Adrenal gland (tissue), 12 donors: ENCODE data around the gene CCNT2. TPM values are rescaled to one million over a fixed set of nuclear protein-coding genes. Genes with fewer than 3 reads are reported as not detected.

Source experiments
- DNase-seq, 7 donors: peaks; one replicate each; pipeline ENCODE4 v3.0.0-alpha.2; 2019 to 2020
- H3K27ac ChIP-seq, 5 donors: fragments of 200-600 bp; sonication (generic) in 4 of 5; 1 replicate in 3 of 5; 2 replicates in 2 of 5; pipeline versions ENCODE4 v1.5.1 to v1.8.0; 2016 to 2020; ENCODE audit warnings: mild to moderate bottlenecking in 1 of 5
- H3K27me3 ChIP-seq: fragments of 200-600 bp; 2 replicates; pipeline ENCODE4 v1.8.0; 2021
- H3K36me3 ChIP-seq, 2 donors: fragments of 200-600 bp; replicated peaks in 1 of 2; 1 replicate in 1 of 2; 2 replicates in 1 of 2; pipeline versions ENCODE4 v1.5.1 to v1.8.0; 2018 to 2022
- H3K4me1 ChIP-seq, 2 donors: fragments of 200-600 bp; replicated peaks in 1 of 2; 1 replicate in 1 of 2; 2 replicates in 1 of 2; pipeline versions ENCODE4 v1.5.1 to v1.8.0; 2018 to 2021
- H3K4me3 ChIP-seq, 4 donors: fragments of 200-600 bp; sonication (generic) in 3 of 4; one replicate each; pipeline ENCODE4 v1.5.1; 2016 to 2018
- H3K9me3 ChIP-seq, 3 donors: fragments of 200-600 bp; sonication (generic) in 1 of 3; replicated peaks in 1 of 3; 1 replicate in 2 of 3; 2 replicates in 1 of 3; pipeline versions ENCODE4 v1.5.1 to v1.8.0; 2016 to 2021
- CTCF ChIP-seq, 6 experiments: fragments of 450-650 bp in 4 of 6; fragments of 200-600 bp in 2 of 6; sonication (generic) in 1 of 6; IDR thresholded peaks; 1 replicate in 5 of 6; 2 replicates in 1 of 6; pipeline versions ENCODE4 v1.5.1 to v1.8.0; 2016 to 2021; ENCODE audit warnings: antibody characterized with exemption in 6 of 6, mild to moderate bottlenecking in 2 of 6, moderate library complexity in 1 of 6
- POLR2A ChIP-seq, 2 donors: fragments of 450-650 bp; IDR thresholded peaks; one replicate each; pipeline ENCODE4 v1.6.1; 2017; ENCODE audit warnings: antibody characterized with exemption in 2 of 2, mild to moderate bottlenecking in 2 of 2, moderate library complexity in 1 of 2
- WGBS, 4 donors: extraction: QIAGEN DNeasy Blood & Tissue Kit in 2 of 4; methylation state at CpG; one replicate each; pipeline versions ENCODE4 v1.1.5 to v1.1.7; 2013 to 2017; 5-methylcytosine and 5-hydroxymethylcytosine counted together
- intact Hi-C, 2 donors: fragments of 100-400 bp; cut with DNase I; formaldehyde crosslinking; loops; one replicate each; pipeline versions ENCODE4 v1.14.1 to v1.15.0; 2022 to 2023
- polyA plus RNA-seq, 3 donors: library from polyadenylated mRNA; stranded (reverse); fragments of 200-250 nt in 2 of 3; fragments of 350-450 nt in 1 of 3; fragmentation: Illumina TruSeq in 1 of 3; extraction: RNeasy Lipid Tissue Mini Kit (QIAGEN cat#74804) in 1 of 3; gene quantifications; one replicate each; pipeline ENCODE4 v1.2.3, GENCODE V29; 2013 to 2014
- total RNA-seq, 9 donors: library from RNA; depleted of rRNA in 4 of 9; stranded (reverse); fragments of >200 nt in 4 of 9; fragments of 120-200 nt in 1 of 9; fragmentation: NEBNext Ultra II Directional in 1 of 9; extraction: Animal tissue kit (Norgen Biotek cat#: 25700) in 1 of 9; gene quantifications; one replicate each; pipeline versions ENCODE4 v1.1.0 to v1.2.4, GENCODE V29; 2013 to 2023
- donor health status: healthy with polysubstance abuse.
- donor health status: Bipolar disorder and iron deficiency.
- donor health status: DM: yes; HTN: yes; CAD: no.
- donor health status: DM: no; HTN: no; CAD: no.
- donor health status: DM: no; HTN: no; CAD: no.
- donor health status: DM: yes; HTN: yes; CAD: no.

CCNT2 gene
- total and polyA plus RNA-seq, 12 donors: 7.7 to 47.5 (median 27.2) TPM

- Histone ChIP-seq H3K4me1 (peaks cover 0 to 5% of the 10 kb centered on the region in 2 donors), H3K27me3 (no peaks in the 10 kb centered on the region), H3K27ac (no peak overlapping the region), H3K9me3 (no peaks in the 10 kb centered on the region), H3K4me3 (no peak overlapping the region), H3K36me3 (no peaks in the 10 kb centered on the region)
- WGBS, 4 donors: 79 to 88% (median 85%) methylated on average over 3 to 4 of the region's 4 CpGs
- TF ChIP-seq CTCF (IDR thresholded peaks at IDR 0.05): no peak
- no peak for TF ChIP-seq POLR2A (IDR thresholded peaks at IDR 0.05)
- intact Hi-C loops: loop anchor here in 1 of 2 donors (5.0 to 10.0 kb wide), 2 partner anchors 602 to 709 kb away; no protein-coding TSS in a partner anchor
- no peak for DNase-seq
Observed at GRCh38 chr2:135002836-135003235, 84.2 kb downstream of the CCNT2 start.

GRCh38 chr2:135004005-135004746 lies 85.6 kb downstream of the CCNT2 start:
- Histone ChIP-seq H3K36me3 (no peaks in the 10 kb centered on the region), H3K27ac (no peak overlapping the region), H3K4me3 (no peak overlapping the region), H3K4me1 (peaks cover 0 to 5% of the 10 kb centered on the region in 2 donors), H3K27me3 (no peaks in the 10 kb centered on the region), H3K9me3 (no peaks in the 10 kb centered on the region)
- intact Hi-C loops: loop anchor here in 1 of 2 donors (5.0 to 10.0 kb wide), 2 partner anchors 601 to 708 kb away; no protein-coding TSS in a partner anchor
- WGBS, 4 donors: 8 to 12% (median 11%) methylated on average over 17 of the region's 17 CpGs
- peak; percentile 82 to 91 (median 88) for TF ChIP-seq CTCF (IDR thresholded peaks at IDR 0.05)
- TF ChIP-seq POLR2A (IDR thresholded peaks at IDR 0.05): no peak
- DNase-seq: peak; percentile 73 to 84 (median 78)

GRCh38 chr2:135005753-135006152 lies 87.1 kb downstream of the CCNT2 start:
- no peak for TF ChIP-seq POLR2A (IDR thresholded peaks at IDR 0.05)
- TF ChIP-seq CTCF (IDR thresholded peaks at IDR 0.05): no peak
- no peaks in the 10 kb centered on the region for H3K9me3 ChIP-seq
- no peak for DNase-seq
- no peak overlapping the region for H3K4me3 ChIP-seq
- peaks cover 0 to 5% of the 10 kb centered on the region in 2 donors for H3K4me1 ChIP-seq
- H3K36me3 ChIP-seq: no peaks in the 10 kb centered on the region
- no peak overlapping the region for H3K27ac ChIP-seq
- WGBS, 4 donors: 58 to 60% (median 58%) methylated on average over 3 of the region's 3 CpGs
- intact Hi-C loops: loop anchor here in 1 of 2 donors (10.0 kb wide), 1 partner anchor 599 kb away; no protein-coding TSS in a partner anchor
- no peaks in the 10 kb centered on the region for H3K27me3 ChIP-seq

Other genes with a start within 250 kb of the CCNT2 start
- gene TMEM163, start 199.8 kb upstream of the CCNT2 start, total RNA-seq: 10 to 100 TPM in 5 of 9 donors, 1 to 10 TPM in 4; 3.6 to 15.5 (median 10.2) TPM
- gene TMEM163, start 199.8 kb upstream of the CCNT2 start, polyA plus RNA-seq: 10 to 100 TPM in 1 of 3 donors, 1 to 10 TPM in 2; 6.5 to 21.6 (median 7.5) TPM
- gene ACMSD, start 80.2 kb upstream of the CCNT2 start, total RNA-seq: 1 to 10 TPM in 1 of 9 donors, under 1 TPM in 5, not detected in 3; 0.32 to 1.9 (median 0.65) TPM
- gene ACMSD, start 80.2 kb upstream of the CCNT2 start, polyA plus RNA-seq: under 1 TPM in 1 of 3 donors, not detected in 2; 0.60 TPM
- not detected for gene MAP3K19, start 128.6 kb downstream of the CCNT2 start, total RNA-seq
- gene MAP3K19, start 128.6 kb downstream of the CCNT2 start, polyA plus RNA-seq: not detected
- 10 to 100 TPM; 29.0 to 48.5 (median 33.9) TPM for gene RAB3GAP1, start 133.5 kb downstream of the CCNT2 start, total RNA-seq
- 10 to 100 TPM; 12.9 to 39.7 (median 14.4) TPM for gene RAB3GAP1, start 133.5 kb downstream of the CCNT2 start, polyA plus RNA-seq